ENCODE results near the gene MC2R.

MC2R gene

GRCh38 chr18:13915391-13915790, at the start of gene MC2R:
Gene MC2R (minus strand): TSS chr18:13915536. CDS start chr18:13885518, 30,018 bp downstream.
- H3K27me3 ChIP-seq (replicated peaks; ENCODE audit: control insufficient read depth, insufficient read depth, low read length) = no peaks in the 10 kb centered on the region; the same call in 1 of the 2 replicates
- H3K4me3 ChIP-seq (replicated peaks; ENCODE audit: low read depth, low read length) = no peak within 1 kb of the TSS
- TF ChIP-seq, protein P1, sequence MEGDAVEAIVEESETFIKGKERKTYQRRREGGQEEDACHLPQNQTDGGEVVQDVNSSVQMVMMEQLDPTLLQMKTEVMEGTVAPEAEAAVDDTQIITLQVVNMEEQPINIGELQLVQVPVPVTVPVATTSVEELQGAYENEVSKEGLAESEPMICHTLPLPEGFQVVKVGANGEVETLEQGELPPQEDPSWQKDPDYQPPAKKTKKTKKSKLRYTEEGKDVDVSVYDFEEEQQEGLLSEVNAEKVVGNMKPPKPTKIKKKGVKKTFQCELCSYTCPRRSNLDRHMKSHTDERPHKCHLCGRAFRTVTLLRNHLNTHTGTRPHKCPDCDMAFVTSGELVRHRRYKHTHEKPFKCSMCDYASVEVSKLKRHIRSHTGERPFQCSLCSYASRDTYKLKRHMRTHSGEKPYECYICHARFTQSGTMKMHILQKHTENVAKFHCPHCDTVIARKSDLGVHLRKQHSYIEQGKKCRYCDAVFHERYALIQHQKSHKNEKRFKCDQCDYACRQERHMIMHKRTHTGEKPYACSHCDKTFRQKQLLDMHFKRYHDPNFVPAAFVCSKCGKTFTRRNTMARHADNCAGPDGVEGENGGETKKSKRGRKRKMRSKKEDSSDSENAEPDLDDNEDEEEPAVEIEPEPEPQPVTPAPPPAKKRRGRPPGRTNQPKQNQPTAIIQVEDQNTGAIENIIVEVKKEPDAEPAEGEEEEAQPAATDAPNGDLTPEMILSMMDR (IDR thresholded peaks at IDR 0.05; ENCODE audit: insufficient read depth, low read length, poor library complexity, severe bottlenecking) = no peak
- no peaks in the 10 kb centered on the region for H3K36me3 ChIP-seq (ENCODE audit: control insufficient read depth, insufficient read depth, low read length)
- DNase-seq (ENCODE audit: extremely low read depth, insufficient read length) = no peak

- Histone ChIP-seq H3K4me3 (replicated peaks; ENCODE audit: low read depth, low read length) (no peak overlapping the region), H3K36me3 (ENCODE audit: control insufficient read depth, insufficient read depth, low read length) (no peaks in the 10 kb centered on the region), H3K27me3 (replicated peaks; ENCODE audit: control insufficient read depth, insufficient read depth, low read length) (no peaks in the 10 kb centered on the region)
- TF ChIP-seq, protein P1 (IDR thresholded peaks at IDR 0.05; ENCODE audit: insufficient read depth, low read length, poor library complexity, severe bottlenecking) = no peak
- DNase-seq (ENCODE audit: extremely low read depth, insufficient read length) = no peak
Observed at GRCh38 chr18:13945811-13946210, 30.5 kb upstream of the MC2R start.

DNA sequence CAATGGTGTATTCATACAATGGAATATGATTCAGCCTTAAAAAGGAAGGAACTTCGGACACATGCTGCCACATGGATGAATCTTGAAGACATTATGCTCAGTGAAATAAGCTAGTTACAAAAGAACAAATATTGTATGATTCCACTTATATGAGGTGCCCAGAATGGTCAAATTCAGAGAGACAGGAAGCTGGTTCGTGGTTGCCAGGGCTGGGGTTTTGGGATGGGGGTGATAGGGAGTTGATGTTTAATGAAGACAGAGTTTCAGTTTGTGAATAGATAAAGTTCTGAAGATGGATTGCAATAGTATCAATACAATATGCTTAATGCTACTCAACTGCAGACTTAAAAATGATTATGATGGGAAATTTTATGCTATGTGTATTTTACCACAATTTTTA, 28.0 kb upstream of the MC2R start:
- Histone ChIP-seq H3K36me3 (ENCODE audit: control insufficient read depth, insufficient read depth, low read length) (no peaks in the 10 kb centered on the region), H3K4me3 (replicated peaks; ENCODE audit: low read depth, low read length) (no peak overlapping the region)

GRCh38 chr18:13940326-13940725, 25.0 kb upstream of the MC2R start:
- Histone ChIP-seq H3K27me3 (replicated peaks; ENCODE audit: control insufficient read depth, insufficient read depth, low read length) (no peaks in the 10 kb centered on the region), H3K36me3 (ENCODE audit: control insufficient read depth, insufficient read depth, low read length) (no peaks in the 10 kb centered on the region), H3K4me3 (replicated peaks; ENCODE audit: low read depth, low read length) (no peak overlapping the region)
- no peak for DNase-seq (ENCODE audit: extremely low read depth, insufficient read length)
- TF ChIP-seq, protein P1 (IDR thresholded peaks at IDR 0.05; ENCODE audit: insufficient read depth, low read length, poor library complexity, severe bottlenecking) = no peak

More for the DNA sequence above, 28.0 kb upstream of the MC2R start:
- H3K27me3 ChIP-seq (replicated peaks; ENCODE audit: control insufficient read depth, insufficient read depth, low read length) = no peaks in the 10 kb centered on the region
- TF ChIP-seq, protein P1 (IDR thresholded peaks at IDR 0.05; ENCODE audit: insufficient read depth, low read length, poor library complexity, severe bottlenecking) = no peak
- DNase-seq (ENCODE audit: extremely low read depth, insufficient read length) = no peak

- Histone ChIP-seq H3K4me3 (replicated peaks; ENCODE audit: low read depth, low read length) (no peak overlapping the region), H3K36me3 (ENCODE audit: control insufficient read depth, insufficient read depth, low read length) (no peaks in the 10 kb centered on the region), H3K27me3 (replicated peaks; ENCODE audit: control insufficient read depth, insufficient read depth, low read length) (no peaks in the 10 kb centered on the region; the same call in 1 of the 2 replicates)
- DNase-seq (ENCODE audit: extremely low read depth, insufficient read length) = no peak
- TF ChIP-seq, protein P1 (IDR thresholded peaks at IDR 0.05; ENCODE audit: insufficient read depth, low read length, poor library complexity, severe bottlenecking) = no peak
Observed at GRCh38 chr18:13934676-13935075, 19.3 kb upstream of the MC2R start.

DNA sequence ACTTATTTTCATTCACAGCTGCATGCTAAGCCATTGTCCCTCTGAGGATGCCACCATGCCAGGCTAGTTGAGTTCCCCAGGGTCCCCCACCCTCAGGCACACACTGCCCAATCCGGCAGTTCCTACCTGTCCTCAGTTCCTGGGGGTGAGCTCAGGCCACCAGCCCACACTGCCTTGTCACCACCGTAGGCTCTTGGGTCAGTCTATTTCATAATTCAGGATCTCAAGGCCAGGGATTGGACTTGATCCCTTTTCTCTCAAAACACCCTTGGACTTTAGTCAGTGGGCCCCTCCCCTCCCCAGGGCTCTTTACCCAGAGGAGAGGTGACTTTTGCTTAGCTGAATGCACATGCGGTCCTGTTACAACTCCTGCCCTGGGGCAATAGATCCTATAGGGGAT, 18.7 kb upstream of the MC2R start:
- H3K4me3 ChIP-seq (replicated peaks; ENCODE audit: low read depth, low read length) = no peak overlapping the region
- TF ChIP-seq, protein P1 (IDR thresholded peaks at IDR 0.05; ENCODE audit: insufficient read depth, low read length, poor library complexity, severe bottlenecking) = no peak
- DNase-seq (ENCODE audit: extremely low read depth, insufficient read length) = no peak
- no peaks in the 10 kb centered on the region; the same call in 1 of the 2 replicates for H3K27me3 ChIP-seq (replicated peaks; ENCODE audit: control insufficient read depth, insufficient read depth, low read length)
- H3K36me3 ChIP-seq (ENCODE audit: control insufficient read depth, insufficient read depth, low read length) = no peaks in the 10 kb centered on the region
